Renal pelvis (tissue), 4 donors: ENCODE results near the gene PRKAG2. TPM values are rescaled to one million over a fixed set of nuclear protein-coding genes. Genes with fewer than 3 reads are reported as not detected.

Experiments
- DNase-seq: peaks from one replicate; pipeline ENCODE4 v3.0.0-alpha.2; 2013
- polyA plus RNA-seq, 3 donors: library from polyadenylated mRNA; unstranded; fragments of 120-200 nt; gene quantifications; one replicate each; pipeline ENCODE4 v1.2.1, GENCODE V29; 2013; ENCODE audit not compliant: insufficient read length in 3 of 3

The PRKAG2 gene
- polyA plus RNA-seq, 3 donors = 26.3 to 40.0 (median 39.7) TPM

GRCh38 chr7:151657173-151657572 is 219.7 kb downstream of the PRKAG2 start:
- DNase-seq = no peak

DNA sequence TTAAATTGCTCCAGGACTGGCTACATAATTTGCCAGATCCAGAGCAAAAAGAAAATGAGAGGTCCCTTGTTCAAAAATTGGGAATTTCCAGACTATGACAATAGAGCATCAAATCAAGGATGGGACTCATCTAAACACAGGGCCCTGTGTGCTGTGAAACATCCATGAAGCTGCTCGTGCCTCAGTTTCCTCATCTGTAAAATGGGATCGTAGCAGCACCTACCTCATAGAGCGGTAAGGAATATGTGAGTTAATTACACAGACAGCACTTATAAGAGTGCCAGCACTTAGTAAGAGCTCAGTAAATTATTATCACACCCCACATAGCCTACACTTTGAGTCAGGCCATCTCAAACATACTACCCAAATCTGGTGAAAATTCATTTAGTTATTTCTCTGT is 221.4 kb downstream of the PRKAG2 start:
- no peak for DNase-seq

DNA sequence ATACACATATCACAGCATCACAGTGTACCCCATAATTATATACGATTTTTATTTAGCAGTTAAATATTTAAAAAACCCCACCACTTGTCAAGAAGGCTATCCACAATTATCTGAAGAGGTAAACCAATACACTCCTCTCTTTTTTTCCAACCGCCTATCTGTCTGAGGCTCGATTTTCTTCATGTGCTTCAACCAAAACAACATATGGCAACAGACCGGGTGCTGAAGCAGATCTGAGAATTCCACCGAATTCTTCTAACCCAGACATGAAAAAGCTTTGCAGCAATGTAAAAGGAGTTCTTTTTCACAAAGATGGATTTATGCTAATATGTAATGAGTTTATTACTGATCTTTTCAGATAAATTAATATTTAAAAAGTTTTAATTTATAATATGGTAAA is 224.8 kb downstream of the PRKAG2 start:
- no peak for DNase-seq

GRCh38 chr7:151650161-151650560 is 226.8 kb downstream of the PRKAG2 start:
- no peak for DNase-seq

DNA sequence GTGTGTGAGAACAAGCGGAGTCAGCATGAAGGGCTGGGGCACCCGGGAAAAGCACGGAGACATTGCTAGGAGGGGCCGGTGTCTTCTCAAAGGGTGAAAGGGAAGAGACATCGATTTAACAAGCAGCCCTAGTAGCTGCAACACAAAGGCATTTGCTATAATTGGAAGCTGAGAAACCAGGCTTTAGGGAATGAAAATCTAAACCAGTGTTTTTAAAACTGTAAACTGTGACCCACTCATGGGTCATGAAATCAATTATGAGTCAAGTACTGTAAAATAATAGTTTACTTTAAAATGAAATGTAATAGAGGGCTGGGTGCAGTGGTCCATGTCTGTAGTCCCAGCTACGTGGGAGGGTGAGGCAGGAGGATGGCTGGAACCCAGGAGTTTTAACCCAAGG is 228.5 kb downstream of the PRKAG2 start:
- no peak for DNase-seq

GRCh38 chr7:151647874-151648273 is 229.0 kb downstream of the PRKAG2 start:
- no peak for DNase-seq

- no peak for DNase-seq
Measured at GRCh38 chr7:151647006-151647405, 229.9 kb downstream of the PRKAG2 start.

- DNase-seq = no peak
Measured at GRCh38 chr7:151645311-151645710, 231.6 kb downstream of the PRKAG2 start.

DNA sequence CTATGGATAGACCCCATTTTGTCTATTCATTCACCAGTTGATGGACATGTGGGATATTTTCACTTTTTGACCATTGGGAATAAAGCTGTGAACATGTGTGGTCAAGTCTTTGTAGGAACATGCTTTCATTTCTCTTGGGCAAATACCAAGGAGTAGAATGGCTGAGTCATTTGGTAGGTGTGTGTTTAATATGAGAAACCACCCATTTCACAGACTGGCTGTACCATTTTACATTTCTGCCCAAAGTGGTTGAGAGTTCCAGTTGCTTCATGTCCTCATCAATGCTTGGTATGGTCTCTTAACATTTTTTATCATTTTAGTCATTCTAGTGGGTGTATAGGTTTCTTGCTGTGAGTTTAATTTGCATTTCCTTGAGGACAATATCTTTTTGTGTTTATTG is 232.4 kb downstream of the PRKAG2 start:
- no peak for DNase-seq

- DNase-seq = no peak
Measured at GRCh38 chr7:151642746-151643145, 234.2 kb downstream of the PRKAG2 start.

DNA sequence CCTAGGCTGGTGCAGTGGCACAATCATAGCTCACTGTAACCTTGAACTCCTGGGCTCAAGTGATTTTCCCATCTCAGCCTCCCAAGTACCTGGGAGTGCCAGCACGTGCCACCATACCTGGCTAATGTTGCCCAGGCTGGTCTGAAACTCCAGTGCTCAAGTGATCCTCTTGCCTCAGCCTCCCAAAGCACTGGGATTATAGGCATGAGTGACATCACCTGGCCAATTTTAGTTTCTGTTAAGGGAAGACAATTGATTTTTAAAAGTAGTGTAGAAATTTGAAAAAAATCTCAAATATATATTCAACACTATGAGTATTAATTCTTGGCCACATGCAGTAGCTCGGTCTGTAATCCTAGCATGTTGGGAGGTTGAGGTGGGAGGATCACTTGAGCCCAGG is 235.3 kb downstream of the PRKAG2 start:
- no peak for DNase-seq

DNA sequence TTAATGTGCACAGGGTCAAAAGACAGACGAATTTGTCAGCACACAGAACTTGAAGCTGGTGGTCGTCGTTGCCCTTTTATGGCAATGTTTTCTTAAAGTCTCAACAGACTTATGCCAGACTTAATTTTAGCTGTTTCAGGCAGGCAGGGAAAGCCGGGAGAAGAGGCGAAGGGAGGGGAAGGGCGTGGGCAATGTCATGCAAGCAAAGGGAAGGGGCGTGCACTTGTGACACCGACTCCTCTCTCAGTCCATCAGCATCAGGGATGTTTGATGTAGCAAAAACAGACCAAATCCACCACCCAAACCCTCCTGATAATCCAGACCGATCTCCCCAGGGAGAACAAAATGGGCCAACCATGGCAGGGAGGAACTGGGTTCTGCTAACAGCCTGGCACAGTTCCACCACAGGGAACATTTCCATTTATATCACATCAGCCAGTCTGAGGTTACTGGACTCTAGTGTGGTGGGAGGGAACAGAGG is 239.1 kb downstream of the PRKAG2 start:
- no peak for DNase-seq

DNA sequence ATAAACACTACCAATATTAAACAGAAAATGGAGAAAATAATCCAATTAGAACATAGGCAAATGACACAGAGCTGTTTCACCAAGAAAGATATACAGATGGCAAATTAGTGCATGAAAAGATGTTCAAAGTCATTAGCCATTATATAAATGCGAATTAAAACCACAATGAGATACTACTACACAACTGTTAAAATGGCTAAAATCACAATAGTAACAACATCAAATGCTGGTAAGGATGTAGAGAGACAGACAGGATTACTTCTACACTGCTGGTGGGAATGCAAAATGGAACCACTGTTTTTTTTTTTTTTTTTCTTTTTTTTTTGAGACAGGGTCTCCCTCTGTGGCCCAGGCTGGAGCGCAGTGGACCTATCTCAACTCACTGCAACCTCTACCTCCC is 242.3 kb downstream of the PRKAG2 start:
- DNase-seq = no peak

- no peak for DNase-seq
Measured at GRCh38 chr7:151633516-151633812, 243.5 kb downstream of the PRKAG2 start.

DNA sequence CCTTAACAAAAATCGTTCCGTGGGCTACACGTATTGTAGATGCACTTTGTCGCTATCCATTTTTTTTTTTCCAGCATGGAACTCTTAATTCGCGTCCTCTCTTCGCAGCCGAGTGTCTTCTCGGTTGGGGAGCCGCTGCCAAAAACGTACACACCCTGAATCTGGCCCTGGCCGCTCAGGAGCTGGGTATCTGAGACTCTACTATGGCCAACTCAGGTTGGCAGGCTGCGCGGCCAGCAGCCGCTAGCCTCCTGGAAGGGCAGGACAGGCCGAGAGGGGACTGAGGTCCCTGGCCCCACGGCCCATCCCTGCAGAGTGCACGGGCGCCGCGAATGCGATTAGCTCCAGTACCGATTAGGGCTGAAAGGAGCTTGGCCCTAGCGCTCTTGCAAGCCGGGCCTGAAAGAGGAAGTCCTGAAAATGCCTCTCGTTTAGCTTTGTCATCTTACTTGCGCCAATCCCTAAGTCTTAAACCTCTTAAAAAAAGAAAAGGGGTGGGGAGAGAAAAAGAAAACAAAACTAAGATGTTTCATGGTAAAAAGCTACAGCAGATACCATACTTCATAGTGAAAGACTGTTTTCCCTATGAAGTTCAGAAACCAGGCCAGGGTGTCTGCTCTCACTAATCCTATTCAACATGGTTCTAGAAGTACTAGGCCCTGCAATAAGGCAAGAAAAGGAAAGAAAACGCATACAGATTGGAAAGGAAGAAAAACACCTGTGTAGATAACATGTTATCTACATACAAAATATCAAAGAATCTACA is 244.0 kb downstream of the PRKAG2 start:
- peak; percentile 10 for DNase-seq

- peak; percentile 79 for DNase-seq
Measured at GRCh38 chr7:151631953-151632749, 244.8 kb downstream of the PRKAG2 start.

- peak; percentile 34 for DNase-seq
Measured at GRCh38 chr7:151631570-151631952, 245.4 kb downstream of the PRKAG2 start.

DNA sequence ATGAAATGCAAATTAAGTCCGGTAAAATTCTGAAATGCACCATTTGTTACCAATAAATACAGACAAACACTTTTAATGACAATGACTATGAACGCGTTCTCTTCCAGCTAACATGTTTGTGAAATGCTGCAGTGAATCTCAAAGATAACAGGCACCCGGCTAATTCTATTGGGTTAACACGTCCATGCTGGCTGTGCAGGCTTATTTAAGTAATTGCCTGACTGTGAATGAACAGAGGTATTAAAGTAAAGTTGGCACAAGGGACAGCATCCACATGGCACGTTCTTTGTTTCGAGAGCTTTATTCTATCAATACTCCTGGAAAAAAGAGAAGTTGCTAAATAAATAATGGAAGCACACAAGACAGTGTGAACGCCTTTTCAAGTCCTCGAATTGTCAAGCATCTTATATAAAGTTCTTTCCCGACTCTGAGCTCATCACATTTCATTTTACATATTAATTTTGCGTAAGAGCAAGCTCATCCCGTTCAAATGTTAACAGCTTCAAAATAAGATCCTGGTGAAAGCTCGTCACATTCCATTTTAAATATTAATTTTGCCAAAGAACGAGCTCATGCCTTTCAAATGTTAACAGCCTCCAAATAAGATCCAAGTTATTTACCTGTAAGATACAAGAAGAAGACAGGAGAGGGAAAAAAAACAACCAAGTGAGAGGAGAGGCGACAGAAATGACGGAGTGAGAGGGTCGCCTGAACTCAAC is 245.9 kb downstream of the PRKAG2 start:
- DNase-seq = no peak

- DNase-seq = no peak
Measured at GRCh38 chr7:151630358-151630757, 246.6 kb downstream of the PRKAG2 start.

- DNase-seq = no peak
Measured at GRCh38 chr7:151629713-151630272, 247.1 kb downstream of the PRKAG2 start.

GRCh38 chr7:151628846-151629604 is 247.9 kb downstream of the PRKAG2 start:
- DNase-seq = no peak
